OCI-LY3 (cell line): ENCODE data around the gene EVI5L.

Experiments
- H2AFZ ChIP-seq: fragments of 200-600, 300-600 bp; shearing (Covaris generic); 2 replicates; pipeline ENCODE4 v1.6.0; 2014; ENCODE audit warnings: antibody characterized with exemption, low read depth, low read length
- H3K27ac ChIP-seq: fragments of 200-600, 300-600 bp; sonication (generic); 2 replicates; pipeline ENCODE4 v1.5.1; 2014; ENCODE audit warnings: mild to moderate bottlenecking, low read length, moderate library complexity, mixed read lengths
- H3K27me3 ChIP-seq: fragments of 200-600, 300-600 bp; sonication (generic); 2 replicates; pipeline ENCODE4 v1.6.1; 2014; ENCODE audit warnings: low read depth, low read length, mixed read lengths
- H3K36me3 ChIP-seq: fragments of 200-600, 300-600 bp; sonication (generic); replicated peaks from 2 replicates; pipeline ENCODE3; 2014; ENCODE audit warnings: low read depth, low read length, mixed read lengths
- H3K4me1 ChIP-seq: fragments of 300-600, 200-600 bp; sonication (generic); 2 replicates; pipeline ENCODE4 v1.6.1; 2014; ENCODE audit warnings: low read length, mixed read lengths
- H3K4me2 ChIP-seq: fragments of 200-600, 300-600 bp; sonication (generic); 2 replicates; pipeline ENCODE4 v1.6.1; 2014; ENCODE audit warnings: low read length, mixed read lengths
- H3K4me3 ChIP-seq: fragments of 300-600, 200-600 bp; sonication (generic); 2 replicates; pipeline ENCODE4 v1.5.1; 2014; ENCODE audit warnings: antibody characterized with exemption, mild to moderate bottlenecking, low read length, moderate library complexity
- H3K79me2 ChIP-seq: fragments of 300-600, 200-600 bp; shearing (Covaris generic); 2 replicates; pipeline ENCODE4 v1.6.1; 2014; ENCODE audit warnings: mild to moderate bottlenecking, low read length, mixed read lengths
- H3K9ac ChIP-seq: fragments of 300-600, 200-600 bp; shearing (Covaris generic); 2 replicates; pipeline ENCODE4 v1.6.0; 2014; ENCODE audit warnings: mild to moderate bottlenecking, low read length, moderate library complexity
- H3K9me3 ChIP-seq: fragments of 200-600, 300-600 bp; shearing (Covaris generic); 2 replicates; pipeline ENCODE4 v1.6.1; 2014; ENCODE audit warnings: low read length, mixed read lengths; ENCODE audit not compliant: insufficient read depth
- H4K20me1 ChIP-seq: fragments of 200-600, 300-600 bp; sonication (generic); 2 replicates; pipeline ENCODE4 v1.6.1; 2016; ENCODE audit warnings: low read length, mixed read lengths; ENCODE audit not compliant: insufficient read depth
- CTCF ChIP-seq: fragments of 200-600, 300-600 bp; sonication (generic); IDR thresholded peaks from 2 replicates; pipeline ENCODE4 v1.5.1; 2014; ENCODE audit warnings: antibody characterized with exemption, low read length, low read depth
- EZH2phosphoT487 ChIP-seq: fragments of 200-600 bp; shearing (Covaris generic); IDR thresholded peaks from 2 replicates; pipeline ENCODE4 v1.6.1; 2018; ENCODE audit warnings: antibody characterized with exemption, mixed run types, low read depth

The EVI5L gene

GRCh38 chr19:7822910-7823515, 7.0 kb upstream of the EVI5L start:
- Histone ChIP-seq H3K4me2 (no peak overlapping the region), H3K36me3 (peaks cover under 1% of the 10 kb centered on the region), H3K9me3 (peaks cover 5% of the 10 kb centered on the region), H4K20me1 (no peaks in the 10 kb centered on the region), H3K27ac (no peak overlapping the region), H3K79me2 (no peaks in the 10 kb centered on the region), H2AFZ (no peak overlapping the region), H3K4me1 (peaks cover 9% of the 10 kb centered on the region), H3K4me3 (no peak overlapping the region), H3K27me3 (peaks cover 33% of the 10 kb centered on the region), H3K9ac (no peak overlapping the region)
- TF ChIP-seq CTCF (no peak), EZH2phosphoT487 (no peak)

- no peak overlapping the region for H2AFZ ChIP-seq
- no peak for TF ChIP-seq EZH2phosphoT487
- no peak for TF ChIP-seq CTCF
- H3K79me2 ChIP-seq: no peaks in the 10 kb centered on the region
- H3K4me3 ChIP-seq: no peak overlapping the region
- H3K4me2 ChIP-seq: no peak overlapping the region
- no peaks in the 10 kb centered on the region for H4K20me1 ChIP-seq
- no peaks in the 10 kb centered on the region for H3K36me3 ChIP-seq
- H3K9me3 ChIP-seq: 0 out of 2 replicates have a peak, but pooled peaks cover under 1% of the 10 kb centered on the region
- H3K27me3 ChIP-seq: peaks cover 30% of the 10 kb centered on the region
- no peak overlapping the region for H3K27ac ChIP-seq
- H3K4me1 ChIP-seq: peaks cover 9% of the 10 kb centered on the region
- no peak overlapping the region for H3K9ac ChIP-seq
Observed at GRCh38 chr19:7823686-7824301, 6.2 kb upstream of the EVI5L start.

GRCh38 chr19:7829166-7829520, 875 bp upstream of the EVI5L start:
- H3K4me1 ChIP-seq: peaks cover 8% of the 10 kb centered on the region

More at GRCh38 chr19:7829166-7829520, 875 bp upstream of the EVI5L start:
- Histone ChIP-seq H4K20me1 (no peaks in the 10 kb centered on the region), H3K4me2 (peak overlapping the region; percentile 75), H3K36me3 (no peaks in the 10 kb centered on the region), H3K4me3 (peak overlapping the region; percentile 81), H2AFZ (peak overlapping the region; percentile 56; the same call in 1 of the 2 replicates), H3K9me3 (no peaks in the 10 kb centered on the region), H3K27ac (no peak overlapping the region), H3K9ac (peak overlapping the region; percentile 7; the same call in 1 of the 2 replicates), H3K27me3 (peaks cover 10% of the 10 kb centered on the region; the same call in 1 of the 2 replicates), H3K79me2 (no peaks in the 10 kb centered on the region)
- no peak for TF ChIP-seq CTCF
